ENCODE results near the gene DNMT3A. TPM values are rescaled to one million over a fixed set of nuclear protein-coding genes. Genes with fewer than 3 reads are reported as not detected.

Gene DNMT3A
- total RNA-seq, 1 experiment from 2014 or later: 215 TPM

- H3K9ac ChIP-seq (ENCODE audit: extremely low read depth, insufficient read length, low read length): no peak overlapping the region
- H2BK12ac ChIP-seq (ENCODE audit: insufficient read length, low read depth, low read length): no peak overlapping the region
- H3K27me3 ChIP-seq (ENCODE audit: insufficient read depth, low read length): no peaks in the 10 kb centered on the region
- H3K56ac ChIP-seq (ENCODE audit: insufficient read length, low read depth, low read length): no peak overlapping the region
- H4K5ac ChIP-seq (ENCODE audit: insufficient read length, low read depth, low read length): no peak overlapping the region
- H2BK5ac ChIP-seq (ENCODE audit: insufficient read length, low read length): no peak overlapping the region
- no peak overlapping the region for H3K27ac ChIP-seq (ENCODE audit: insufficient read length, low read depth, low read length)
- H2BK15ac ChIP-seq (ENCODE audit: low read depth, low read length): no peak overlapping the region
- peak; percentile 43 for TF ChIP-seq CTCF (conservative IDR thresholded peaks at IDR 0.05)
- H3K23me2 ChIP-seq (ENCODE audit: insufficient read length, low read depth, low read length, poor library complexity, severe bottlenecking): no peaks in the 10 kb centered on the region
- H2AFZ ChIP-seq (ENCODE audit: low read length): no peak overlapping the region
- no CpG with 5 or more reads among the region's 6 CpGs for WGBS (ENCODE audit: extremely low coverage, insufficient read length, low lambda C conversion rate)
- no peak overlapping the region for H3K23ac ChIP-seq (ENCODE audit: insufficient read length, low read depth, low read length)
- no peaks in the 10 kb centered on the region for H3K9me3 Mint-ChIP-seq
- no peak overlapping the region for H3K14ac ChIP-seq (ENCODE audit: insufficient read depth, low read length)
- H3K18ac ChIP-seq (ENCODE audit: insufficient read length, low read depth, low read length): no peak overlapping the region
- no peaks in the 10 kb centered on the region for H3K36me3 Mint-ChIP-seq (ENCODE audit: insufficient read depth in 1 of 3, low read depth in 3 of 3)
- no peak overlapping the region for H4K91ac ChIP-seq (ENCODE audit: insufficient read length, low read depth, low read length)
- H3K9me3 ChIP-seq (ENCODE audit: control insufficient read depth, low read depth, low read length): no peaks in the 10 kb centered on the region
- H3K4me1 ChIP-seq (ENCODE audit: insufficient read depth, low read length): no peaks in the 10 kb centered on the region
- H4K20me1 ChIP-seq (ENCODE audit: control insufficient read depth, insufficient read depth, insufficient read length): no peaks in the 10 kb centered on the region
- H4K8ac ChIP-seq (replicated peaks; ENCODE audit: insufficient read length, low read depth, low read length): no peak overlapping the region
- no peak overlapping the region for H3K27ac Mint-ChIP-seq
- no peaks in the 10 kb centered on the region for H3K79me2 ChIP-seq (ENCODE audit: insufficient read depth, low read length)
- no peak overlapping the region for H3K4me2 ChIP-seq (ENCODE audit: insufficient read depth, insufficient read length, low read length)
- no peak overlapping the region for H2BK20ac ChIP-seq (ENCODE audit: low read depth, low read length, poor library complexity, severe bottlenecking)
- peak; percentile 56 for DNase-seq
- no peak overlapping the region; a peak in 1 of 5 replicates for H3K4me3 Mint-ChIP-seq
- no peak overlapping the region for H2BK120ac ChIP-seq (ENCODE audit: low read depth, low read length, poor library complexity, severe bottlenecking)
- H3K27me3 Mint-ChIP-seq (ENCODE audit: low read depth): peaks cover 2% of the 10 kb centered on the region; the same call in 1 of the 2 replicates
- H3K79me1 ChIP-seq (ENCODE audit: insufficient read depth, low read depth, low read length, poor library complexity, severe bottlenecking): no peaks in the 10 kb centered on the region
- no peak overlapping the region for H3K4ac ChIP-seq (ENCODE audit: low read depth, low read length)
- H3K4me1 Mint-ChIP-seq: peaks cover 4 to 7% of the 10 kb centered on the region in 2 experiments; a peak in 3 of 4 replicates
- no peak overlapping the region for H2AK5ac ChIP-seq (ENCODE audit: insufficient read length, low read length)
- H3T11ph ChIP-seq (ENCODE audit: low read length): no peak overlapping the region
These were observed 140.5 kb downstream of the DNMT3A start for GRCh38 chr2:25201265-25201664.

All from H9 (cell line).